IMR-90 (cell line): ENCODE results near the gene SKAP1. TPM values are rescaled to one million over a fixed set of nuclear protein-coding genes. Genes with fewer than 3 reads are reported as not detected.

ENCODE experiments used
- ATAC-seq: fragments of 200-7000 bp; cut with Tn5 transposase; 2 replicates; pipeline ENCODE4 v1.9.1; 2020; ENCODE audit warnings: low read depth, mild to moderate bottlenecking, moderate library complexity
- BruUV-seq: library from RNA; stranded (reverse); fragments of 400-500 nt; replicated peaks from 2 replicates; lab custom pipeline; 2021; lab: Mats Ljungman, UMichigan
- CTCF ChIA-PET: fragments of 300-600 bp; formaldehyde crosslinking; extraction: SDS; loops from one replicate; lab custom pipeline; 2021; ENCODE audit warnings: antibody characterized with exemption; lab: Yijun Ruan, JAX
- POLR2A ChIA-PET: fragments of 300-600 bp; sonication (Branson Sonifier 250); formaldehyde crosslinking; loops from one replicate; lab custom pipeline; 2022; ENCODE audit warnings: antibody characterized with exemption; ENCODE audit not compliant: unreplicated experiment; lab: Charles Lee
- DNase-seq: peaks from one replicate; pipeline ENCODE4 v3.0.0; 2013
- H2AFZ ChIP-seq: replicated peaks from 2 replicates; pipeline ENCODE3; 2013; ENCODE audit warnings: low read length, mild to moderate bottlenecking; ENCODE audit not compliant: poor library complexity
- H2AK5ac ChIP-seq: 2 replicates; pipeline ENCODE4 v1.6.1; 2013; ENCODE audit warnings: low read depth, low read length, inconsistent platforms
- H2AK9ac ChIP-seq: replicated peaks from 2 replicates; pipeline ENCODE3; 2013; ENCODE audit warnings: mild to moderate bottlenecking, low read depth, low read length, moderate library complexity; ENCODE audit not compliant: poor library complexity
- H2BK120ac ChIP-seq: 2 replicates; pipeline ENCODE4 v1.6.1; 2013; ENCODE audit warnings: low read depth, low read length, inconsistent platforms
- H2BK15ac ChIP-seq: 3 replicates; pipeline ENCODE4 v1.6.1; 2013; ENCODE audit warnings: low read depth, low read length, inconsistent platforms
- H2BK20ac ChIP-seq: 2 replicates; pipeline ENCODE4 v1.6.1; 2013; ENCODE audit warnings: low read depth, mild to moderate bottlenecking, inconsistent platforms, low read length, moderate library complexity
- H2BK5ac ChIP-seq: 2 replicates; pipeline ENCODE4 v1.6.1; 2013; ENCODE audit warnings: mild to moderate bottlenecking, low read depth, low read length, inconsistent platforms; ENCODE audit not compliant: poor library complexity, severe bottlenecking
- H3K14ac ChIP-seq: replicated peaks from 2 replicates; pipeline ENCODE4 v1.6.1; 2013; ENCODE audit warnings: low read depth, low read length, inconsistent platforms
- H3K18ac ChIP-seq: 2 replicates; pipeline ENCODE4 v1.6.1; 2013; ENCODE audit warnings: low read depth, low read length, control low read depth
- H3K23ac ChIP-seq: 2 replicates; pipeline ENCODE4 v1.6.1; 2013; ENCODE audit warnings: low read depth, low read length, inconsistent platforms
- H3K27ac ChIP-seq: 2 replicates; pipeline ENCODE4 v1.5.1; 2013; ENCODE audit warnings: mild to moderate bottlenecking, control low read depth, low read length; ENCODE audit not compliant: insufficient read depth
- H3K27me3 ChIP-seq: 2 replicates; pipeline ENCODE4 v1.6.1; 2013; ENCODE audit warnings: low read length; ENCODE audit not compliant: control insufficient read depth, insufficient read depth
- H3K36me3 ChIP-seq: 2 replicates; pipeline ENCODE4 v1.6.1; 2013; ENCODE audit warnings: low read length, mixed read lengths; ENCODE audit not compliant: control insufficient read depth, insufficient read depth
- H3K4ac ChIP-seq: 2 replicates; pipeline ENCODE4 v1.6.1; 2013; ENCODE audit warnings: low read depth, low read length, inconsistent platforms
- H3K4me1 ChIP-seq: 2 replicates; pipeline ENCODE4 v1.6.1; 2013; ENCODE audit warnings: low read length, mixed read lengths; ENCODE audit not compliant: control insufficient read depth, insufficient read depth
- H3K4me2 ChIP-seq: 2 replicates; pipeline ENCODE4 v1.6.1; 2013; ENCODE audit warnings: low read depth, mild to moderate bottlenecking, control low read depth, low read length, moderate library complexity
- H3K4me3 ChIP-seq: 2 replicates; pipeline ENCODE4 v1.5.1; 2013; ENCODE audit warnings: low read depth, mild to moderate bottlenecking, control low read depth, low read length, moderate library complexity; ENCODE audit not compliant: insufficient read depth
- H3K56ac ChIP-seq: 2 replicates; pipeline ENCODE4 v1.6.1; 2013; ENCODE audit warnings: low read length, inconsistent platforms; ENCODE audit not compliant: insufficient read depth; ENCODE audit errors: extremely low read depth
- H3K79me1 ChIP-seq, 2 experiments: 2 replicates each; pipeline ENCODE4 v1.6.1; 2013; ENCODE audit warnings: low read length in 2 of 2, inconsistent platforms in 1 of 2, low read depth in 1 of 2
- H3K9ac ChIP-seq: 2 replicates; pipeline ENCODE4 v1.6.1; 2013; ENCODE audit warnings: low read depth, low read length, control low read depth
- H3K9me1 ChIP-seq: 2 replicates; pipeline ENCODE4 v1.6.1; 2013; ENCODE audit warnings: low read length, inconsistent platforms; ENCODE audit not compliant: insufficient read depth
- H3K9me3 ChIP-seq: 2 replicates; pipeline ENCODE4 v1.6.1; 2013; ENCODE audit warnings: low read length; ENCODE audit not compliant: control insufficient read depth, insufficient read depth
- H4K20me1 ChIP-seq: 2 replicates; pipeline ENCODE4 v1.6.1; 2013; ENCODE audit warnings: low read length, inconsistent platforms; ENCODE audit not compliant: insufficient read depth
- H4K5ac ChIP-seq: 2 replicates; pipeline ENCODE4 v1.6.1; 2013; ENCODE audit warnings: mild to moderate bottlenecking, low read depth, low read length, control low read depth
- H4K8ac ChIP-seq, 2 experiments: 2 replicates each; pipeline ENCODE4 v1.6.1; 2013; ENCODE audit warnings: low read depth in 2 of 2, low read length in 2 of 2, control low read depth in 1 of 2, inconsistent platforms in 1 of 2
- H4K91ac ChIP-seq: 2 replicates; pipeline ENCODE4 v1.6.1; 2013; ENCODE audit warnings: low read depth, low read length, inconsistent platforms; ENCODE audit not compliant: insufficient read depth
- CHD1 ChIP-seq: IDR thresholded peaks from 2 replicates; pipeline ENCODE4 v1.6.1; 2012; ENCODE audit warnings: low read depth, low read length, improper control_type of control experiment
- CTCF ChIP-seq: conservative IDR thresholded peaks from 2 replicates; pipeline ENCODE4 v1.5.1; 2012; ENCODE audit warnings: mild to moderate bottlenecking, low read depth, low read length, improper control_type of control experiment
- ELK1 ChIP-seq: fragments of 150-350 bp; IDR thresholded peaks from 2 replicates; pipeline ENCODE4 v1.6.1; 2016; ENCODE audit warnings: low read depth, mild to moderate bottlenecking, low read length, moderate library complexity, borderline replicate concordance
- FOS ChIP-seq: fragments of 150-350 bp; IDR thresholded peaks from 2 replicates; pipeline ENCODE4 v1.6.1; 2016; ENCODE audit warnings: low read depth, low read length
- MAFK ChIP-seq: IDR thresholded peaks from 2 replicates; pipeline ENCODE4 v1.6.1; 2012; ENCODE audit warnings: low read depth, low read length, improper control_type of control experiment
- MAZ ChIP-seq: IDR thresholded peaks from 2 replicates; pipeline ENCODE4 v1.6.1; 2012; ENCODE audit warnings: low read depth, mild to moderate bottlenecking, low read length, improper control_type of control experiment, moderate library complexity, borderline replicate concordance
- MXI1 ChIP-seq: IDR thresholded peaks from 2 replicates; pipeline ENCODE4 v1.6.1; 2012; ENCODE audit warnings: low read depth, mild to moderate bottlenecking, low read length, moderate library complexity, borderline replicate concordance
- POLR2A ChIP-seq: IDR thresholded peaks from 2 replicates; pipeline ENCODE4 v1.6.1; 2012; ENCODE audit warnings: mild to moderate bottlenecking, low read depth, low read length
- RAD21 ChIP-seq: IDR thresholded peaks from 2 replicates; pipeline ENCODE4 v1.6.1; 2012; ENCODE audit warnings: low read length, improper control_type of control experiment
- RFX5 ChIP-seq: IDR thresholded peaks from 2 replicates; pipeline ENCODE4 v1.8.0; 2012; ENCODE audit warnings: low read depth, mild to moderate bottlenecking, low read length, moderate library complexity
- SMC3 ChIP-seq: fragments of 150-350 bp; IDR thresholded peaks from 2 replicates; pipeline ENCODE4 v1.6.1; 2016; ENCODE audit warnings: low read depth, mild to moderate bottlenecking, antibody characterized with exemption, low read length, moderate library complexity
- USF2 ChIP-seq: fragments of 150-350 bp; IDR thresholded peaks from 2 replicates; pipeline ENCODE4 v1.6.1; 2017; ENCODE audit warnings: mild to moderate bottlenecking, antibody characterized with exemption, low read length, low read depth
- dilution Hi-C: fragments of 300-500 bp; cut with HindIII; formaldehyde crosslinking; loops from one replicate; pipeline ENCODE4 v1.14.3; 2018; ENCODE audit warnings: low sequenced_read_pairs; ENCODE audit not compliant: unreplicated experiment
- in situ Hi-C: fragments of 300-500 bp; cut with MboI; formaldehyde crosslinking; loops from 3 replicates; pipeline ENCODE4 v1.14.3; 2019; ENCODE audit warnings: low sequenced_read_pairs, inconsistent platforms, mixed read lengths
- intact Hi-C: fragments of 100-400 bp; cut with micrococcal nuclease; formaldehyde crosslinking; loops from 2 replicates; pipeline ENCODE4 v1.10.0; 2022
- polyA plus RNA-seq, 3 experiments: library from polyadenylated mRNA; depleted of rRNA; stranded (reverse); fragments of >200 nt; gene quantifications; 2 replicates each; pipeline ENCODE4 v1.2.3, GENCODE V29; 2012; ENCODE audit warnings: low replicate concordance in 1 of 3
- total RNA-seq: library from RNA; depleted of rRNA; stranded (reverse); fragments of >200 nt; gene quantifications from 2 replicates; pipeline ENCODE4 v1.2.3, GENCODE V29; 2012

Gene SKAP1
- total and polyA plus RNA-seq, 2 of the 4 experiments (the other 2 are of a cell fraction), result not detected

- Histone ChIP-seq H4K8ac (no peak overlapping the region), H2BK5ac (no peak overlapping the region), H3K14ac (no peak overlapping the region), H2AK9ac (no peak overlapping the region), H3K18ac (no peak overlapping the region), H2AK5ac (no peak overlapping the region), H3K4me3 (no peak overlapping the region), H4K20me1 (no peaks in the 10 kb centered on the region), H2BK15ac (no peak overlapping the region), H2BK20ac (no peak overlapping the region), H3K27me3 (peaks cover 18% of the 10 kb centered on the region), H3K36me3 (no peaks in the 10 kb centered on the region), H3K9ac (no peak overlapping the region), H3K4me2 (no peak overlapping the region), H3K4ac (no peak overlapping the region), H3K23ac (no peak overlapping the region), H3K4me1 (peaks cover 6% of the 10 kb centered on the region), H4K91ac (no peak overlapping the region), H2AFZ (no peak overlapping the region), H3K27ac (no peak overlapping the region), H3K79me1 (no peaks in the 10 kb centered on the region), H3K9me1 (peaks cover 9% of the 10 kb centered on the region; the same call in 1 of the 2 replicates), H3K56ac (no peak overlapping the region), H2BK120ac (no peak overlapping the region), H3K9me3 (no peaks in the 10 kb centered on the region), H4K5ac (no peak overlapping the region)
- dilution Hi-C loops (no loop called here), intact Hi-C loops (no loop called here), in situ Hi-C loops (no loop called here)
- no peak for TF ChIP-seq RAD21
- no peak for TF ChIP-seq CHD1
- TF ChIP-seq FOS, result no peak
- no peak for TF ChIP-seq CTCF
- no peak for TF ChIP-seq POLR2A
- no peak for TF ChIP-seq MAFK
- no peak for TF ChIP-seq SMC3
- no peak for TF ChIP-seq RFX5
- no peak for TF ChIP-seq MXI1
- no peak for TF ChIP-seq MAZ
- no peak for TF ChIP-seq ELK1
- no peak for TF ChIP-seq USF2
- ATAC-seq, result no peak
- peak; percentile 69 for DNase-seq
- ChIA-PET POLR2A (no interaction called here), CTCF (no interaction called here)
- BruUV-seq, result no TSS peak
Observed at GRCh38 chr17:48236681-48237134, 193.3 kb downstream of the SKAP1 start.
